Kidney epithelial cell (primary cell): Measurements from ENCODE around the gene WASF1. TPM values are rescaled to one million over a fixed set of nuclear protein-coding genes. Genes with fewer than 3 reads are reported as not detected.

ENCODE experiments used
- DNase-seq: peaks from one replicate; pipeline ENCODE4 v3.0.0-alpha.2; 2010; ENCODE audit warnings: low read depth
- H3K27me3 ChIP-seq: 2 replicates; pipeline ENCODE4 v1.6.0; 2011; ENCODE audit warnings: low read length; ENCODE audit not compliant: control insufficient read depth, insufficient read depth
- H3K36me3 ChIP-seq: 2 replicates; pipeline ENCODE4 v1.5.1; 2011; ENCODE audit warnings: low read length; ENCODE audit not compliant: control insufficient read depth, insufficient read depth
- H3K4me3 ChIP-seq: 2 replicates; pipeline ENCODE4 v1.5.1; 2011; ENCODE audit warnings: low read depth, mild to moderate bottlenecking, control low read depth, low read length
- total RNA-seq: library from RNA; depleted of rRNA; stranded (reverse); fragments of >200 nt; gene quantifications from 2 replicates; pipeline ENCODE4 v1.2.3, GENCODE V29; 2015
- TF ChIP-seq, protein P1 (sequence below): IDR thresholded peaks from 2 replicates; pipeline ENCODE4 v1.5.1; 2011; ENCODE audit warnings: mild to moderate bottlenecking, moderate library complexity, low read length, control low read depth, inconsistent platforms; ENCODE audit not compliant: insufficient read depth, poor library complexity, severe bottlenecking

Gene WASF1
- total RNA-seq, 1 donor from 2014 or later, result 11.2 TPM

DNA sequence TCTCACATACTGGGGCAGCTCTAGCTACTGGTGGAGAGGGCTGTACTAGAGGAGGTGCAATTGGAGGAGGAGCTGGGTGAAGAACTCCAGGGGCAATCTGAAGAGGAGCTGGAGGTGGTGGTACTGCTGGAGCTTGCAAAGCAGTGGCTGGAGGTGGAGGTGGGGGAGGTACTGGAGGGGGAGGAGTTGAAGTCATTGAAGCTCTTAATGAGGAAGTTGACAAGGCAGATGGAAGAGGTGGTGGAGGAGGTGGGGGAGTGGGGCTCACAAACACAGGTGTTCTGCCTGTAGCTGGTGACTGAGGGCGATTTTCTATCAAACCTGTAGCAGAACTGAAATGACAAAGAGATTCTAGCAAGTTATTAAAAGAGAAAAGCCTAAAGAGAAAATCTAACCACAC is 77.6 kb downstream of the WASF1 start:
- TF ChIP-seq, protein P1, sequence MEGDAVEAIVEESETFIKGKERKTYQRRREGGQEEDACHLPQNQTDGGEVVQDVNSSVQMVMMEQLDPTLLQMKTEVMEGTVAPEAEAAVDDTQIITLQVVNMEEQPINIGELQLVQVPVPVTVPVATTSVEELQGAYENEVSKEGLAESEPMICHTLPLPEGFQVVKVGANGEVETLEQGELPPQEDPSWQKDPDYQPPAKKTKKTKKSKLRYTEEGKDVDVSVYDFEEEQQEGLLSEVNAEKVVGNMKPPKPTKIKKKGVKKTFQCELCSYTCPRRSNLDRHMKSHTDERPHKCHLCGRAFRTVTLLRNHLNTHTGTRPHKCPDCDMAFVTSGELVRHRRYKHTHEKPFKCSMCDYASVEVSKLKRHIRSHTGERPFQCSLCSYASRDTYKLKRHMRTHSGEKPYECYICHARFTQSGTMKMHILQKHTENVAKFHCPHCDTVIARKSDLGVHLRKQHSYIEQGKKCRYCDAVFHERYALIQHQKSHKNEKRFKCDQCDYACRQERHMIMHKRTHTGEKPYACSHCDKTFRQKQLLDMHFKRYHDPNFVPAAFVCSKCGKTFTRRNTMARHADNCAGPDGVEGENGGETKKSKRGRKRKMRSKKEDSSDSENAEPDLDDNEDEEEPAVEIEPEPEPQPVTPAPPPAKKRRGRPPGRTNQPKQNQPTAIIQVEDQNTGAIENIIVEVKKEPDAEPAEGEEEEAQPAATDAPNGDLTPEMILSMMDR, result no peak
- Histone ChIP-seq H3K27me3 (no peaks in the 10 kb centered on the region), H3K4me3 (no peak overlapping the region), H3K36me3 (peaks cover 2% of the 10 kb centered on the region)
- no peak for DNase-seq

DNA sequence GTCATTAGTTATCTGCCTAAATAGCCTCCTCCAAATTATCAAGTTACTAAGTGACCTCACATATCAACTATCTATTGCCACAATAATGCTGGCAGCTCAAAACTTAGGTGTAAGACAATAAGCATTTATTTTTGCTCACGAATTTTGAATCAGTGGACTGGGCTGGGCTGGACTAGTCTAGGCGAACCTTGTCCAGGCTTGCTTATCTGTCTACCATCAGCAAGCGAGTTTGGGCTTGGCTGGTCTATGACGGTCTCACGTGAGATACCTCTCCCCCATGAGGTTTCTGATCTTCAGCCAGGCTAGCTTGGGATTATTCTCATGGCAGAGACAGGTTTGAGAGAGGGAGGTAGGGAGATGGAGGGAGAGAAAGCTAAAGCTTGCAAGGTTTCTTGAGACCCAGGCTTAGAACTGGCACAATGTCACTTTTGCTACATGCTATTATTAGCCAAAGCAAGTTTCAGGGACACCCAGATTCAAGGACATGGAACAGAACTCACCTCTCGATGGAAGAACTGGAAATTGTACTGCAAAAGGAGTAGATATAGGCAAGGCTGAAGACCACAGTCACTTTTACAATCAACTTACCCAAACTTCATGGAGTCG is 80.9 kb downstream of the WASF1 start:
- TF ChIP-seq, protein P1, result no peak
- no peak for DNase-seq

DNA sequence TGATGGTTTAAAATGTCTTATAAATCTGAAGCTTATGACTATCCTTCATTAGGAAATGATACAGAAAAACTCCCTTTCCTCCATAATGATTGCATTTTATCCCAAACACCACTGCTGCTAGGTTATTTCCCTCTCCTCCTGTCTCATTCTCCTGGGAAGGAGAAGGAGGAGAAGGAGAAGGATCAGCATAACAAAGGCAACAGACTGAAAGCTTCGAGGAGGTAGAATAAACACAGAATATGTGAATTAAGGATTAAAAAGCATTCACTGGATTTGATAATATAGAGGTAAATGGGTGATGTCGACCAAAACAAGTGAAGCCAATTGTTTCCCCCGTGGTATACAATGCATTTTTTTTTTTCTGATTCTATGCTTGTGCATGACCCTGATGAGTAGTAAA is 82.0 kb downstream of the WASF1 start:
- H3K27me3 ChIP-seq, result no peaks in the 10 kb centered on the region
- H3K36me3 ChIP-seq, result peaks cover 2% of the 10 kb centered on the region
- no peak overlapping the region for H3K4me3 ChIP-seq
- DNase-seq, result no peak
- TF ChIP-seq, protein P1, result no peak

More for the DNA sequence above, 80.9 kb downstream of the WASF1 start:
- H3K36me3 ChIP-seq, result peaks cover 2% of the 10 kb centered on the region
- H3K4me3 ChIP-seq, result no peak overlapping the region
- H3K27me3 ChIP-seq, result no peaks in the 10 kb centered on the region

DNA sequence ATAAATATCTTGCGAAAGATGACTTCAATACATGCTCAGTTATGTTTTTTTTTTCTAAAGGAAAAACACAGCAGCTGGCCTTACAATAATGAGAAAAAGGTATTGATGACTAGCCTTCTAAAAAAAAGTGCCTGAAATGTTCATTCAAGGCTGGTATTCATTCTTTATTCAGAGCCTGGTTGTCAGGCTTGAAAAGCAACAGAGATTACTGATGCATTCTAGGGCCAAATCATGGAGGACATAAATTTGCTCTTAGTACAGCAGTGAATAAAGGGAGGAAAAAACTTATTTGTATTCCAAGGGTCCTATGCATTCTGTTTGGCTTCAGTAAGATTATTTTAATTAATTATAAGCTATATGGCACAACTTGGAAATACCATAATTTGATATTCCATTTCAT is 83.5 kb downstream of the WASF1 start:
- no peak overlapping the region for H3K4me3 ChIP-seq
- H3K27me3 ChIP-seq, result no peaks in the 10 kb centered on the region
- no peak for DNase-seq
- peaks cover 2% of the 10 kb centered on the region for H3K36me3 ChIP-seq
- TF ChIP-seq, protein P1, result no peak

GRCh38 chr6:110095101-110095500 is 84.4 kb downstream of the WASF1 start:
- TF ChIP-seq, protein P1, result no peak
- Histone ChIP-seq H3K4me3 (no peak overlapping the region), H3K27me3 (no peaks in the 10 kb centered on the region), H3K36me3 (peaks cover 2% of the 10 kb centered on the region)
- no peak for DNase-seq

DNA sequence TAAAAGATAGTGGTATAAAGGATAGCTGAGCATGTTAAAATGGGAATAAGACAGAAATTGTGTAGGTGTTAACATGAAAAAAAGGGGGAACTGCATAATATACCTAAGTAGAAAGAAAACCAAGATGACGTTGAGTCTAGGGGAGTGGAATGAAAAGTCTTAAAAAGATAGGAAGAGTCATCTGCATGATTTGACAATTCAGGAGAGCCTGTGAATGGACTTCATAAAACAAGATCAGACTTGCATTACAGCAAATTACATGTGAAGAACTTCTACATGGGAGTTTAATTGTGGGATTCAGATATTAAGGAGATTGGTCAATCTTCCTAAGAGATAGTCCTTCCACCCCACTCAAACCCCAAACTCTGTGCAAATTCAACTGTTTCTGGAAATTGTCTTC is 85.5 kb downstream of the WASF1 start:
- TF ChIP-seq, protein P1, result no peak
- Histone ChIP-seq H3K27me3 (no peaks in the 10 kb centered on the region), H3K4me3 (no peak overlapping the region), H3K36me3 (peaks cover 2% of the 10 kb centered on the region)
- DNase-seq, result no peak
